Parathyroid adenoma (tissue), 2 donors: ENCODE measurements around the gene CAMK2B.

Source experiments
- H2AFZ ChIP-seq: fragments of 300-600 bp; sonication (generic); one replicate; pipeline ENCODE4 v1.7.0; 2017; ENCODE audit warnings: antibody characterized with exemption, mild to moderate bottlenecking
- H3K27ac ChIP-seq: fragments of 300-600 bp; sonication (generic); one replicate; pipeline ENCODE4 v1.7.0; 2017
- H3K27me3 ChIP-seq: fragments of 300-600 bp; sonication (generic); one replicate; pipeline ENCODE4 v1.7.0; 2017; ENCODE audit warnings: low read length; ENCODE audit not compliant: control insufficient read depth, insufficient read depth
- H3K36me3 ChIP-seq: fragments of 300-600 bp; sonication (generic); one replicate; pipeline ENCODE4 v1.7.0; 2017; ENCODE audit warnings: low read length; ENCODE audit not compliant: control insufficient read depth, insufficient read depth
- H3K4me1 ChIP-seq: fragments of 300-600 bp; sonication (generic); one replicate; pipeline ENCODE4 v1.7.0; 2017; ENCODE audit warnings: control low read depth
- H3K4me2 ChIP-seq: fragments of 300-600 bp; sonication (generic); one replicate; pipeline ENCODE4 v1.7.0; 2017; ENCODE audit warnings: low read length
- H3K4me3 ChIP-seq: fragments of 300-600 bp; sonication (generic); one replicate; pipeline ENCODE4 v1.7.0; 2017; ENCODE audit warnings: low read depth, low read length
- H3K79me2 ChIP-seq: fragments of 300-600 bp; sonication (generic); one replicate; pipeline ENCODE4 v1.7.0; 2017; ENCODE audit warnings: control low read depth
- H3K9ac ChIP-seq: fragments of 300-600 bp; sonication (generic); one replicate; pipeline ENCODE4 v1.7.0; 2017; ENCODE audit warnings: mild to moderate bottlenecking
- H3K9me3 ChIP-seq: fragments of 300-600 bp; sonication (generic); one replicate; pipeline ENCODE4 v1.7.0; 2017; ENCODE audit warnings: low read length; ENCODE audit not compliant: control insufficient read depth
- TF ChIP-seq, protein P1 (sequence below): fragments of 300-600 bp; sonication (generic); IDR thresholded peaks from one replicate; pipeline ENCODE4 v1.7.0; 2017; ENCODE audit warnings: antibody characterized with exemption, mild to moderate bottlenecking
- donor health status: primary hyperparathyroidism.

Gene CAMK2B

DNA sequence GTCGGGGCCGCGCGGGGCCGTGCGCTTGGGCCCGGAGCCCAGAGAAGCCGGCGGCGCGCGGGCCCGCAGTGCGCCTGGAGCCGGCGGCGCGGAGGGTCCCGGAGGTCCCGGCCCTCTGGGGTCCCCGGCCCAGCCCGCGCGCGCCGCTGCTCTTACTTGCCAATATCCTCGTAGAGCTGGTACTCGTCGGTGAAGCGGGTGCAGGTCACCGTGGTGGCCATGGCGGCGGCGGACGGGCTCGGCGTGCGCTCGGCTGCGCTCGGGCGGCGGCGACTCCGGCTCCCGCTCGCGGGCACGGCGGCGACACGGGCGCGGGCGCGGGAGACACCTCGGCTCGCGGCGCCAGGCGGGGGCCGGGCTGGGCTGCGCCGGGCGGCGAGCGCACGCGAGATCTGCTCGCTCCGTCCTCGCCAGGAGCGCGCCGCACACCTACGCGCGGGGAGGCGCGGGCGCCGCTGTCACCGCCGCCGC lies at the start of gene CAMK2B:
Gene CAMK2B (minus strand): TSS at position 394 of the 471 bp plus-strand sequence. CDS start 173 bp downstream, at position 221.
- Histone ChIP-seq H3K4me1 (peaks cover 25% of the 10 kb centered on the region), H3K27me3 (no peaks in the 10 kb centered on the region), H3K9ac (no peak within 1 kb of the TSS), H3K4me2 (peak within 1 kb of the TSS; percentile 69), H3K36me3 (no peaks in the 10 kb centered on the region), H3K4me3 (peak within 1 kb of the TSS; percentile 35), H3K27ac (no peak within 1 kb of the TSS), H3K9me3 (no peaks in the 10 kb centered on the region), H3K79me2 (no peaks in the 10 kb centered on the region), H2AFZ (peak within 1 kb of the TSS; percentile 74)
- TF ChIP-seq, protein P1, sequence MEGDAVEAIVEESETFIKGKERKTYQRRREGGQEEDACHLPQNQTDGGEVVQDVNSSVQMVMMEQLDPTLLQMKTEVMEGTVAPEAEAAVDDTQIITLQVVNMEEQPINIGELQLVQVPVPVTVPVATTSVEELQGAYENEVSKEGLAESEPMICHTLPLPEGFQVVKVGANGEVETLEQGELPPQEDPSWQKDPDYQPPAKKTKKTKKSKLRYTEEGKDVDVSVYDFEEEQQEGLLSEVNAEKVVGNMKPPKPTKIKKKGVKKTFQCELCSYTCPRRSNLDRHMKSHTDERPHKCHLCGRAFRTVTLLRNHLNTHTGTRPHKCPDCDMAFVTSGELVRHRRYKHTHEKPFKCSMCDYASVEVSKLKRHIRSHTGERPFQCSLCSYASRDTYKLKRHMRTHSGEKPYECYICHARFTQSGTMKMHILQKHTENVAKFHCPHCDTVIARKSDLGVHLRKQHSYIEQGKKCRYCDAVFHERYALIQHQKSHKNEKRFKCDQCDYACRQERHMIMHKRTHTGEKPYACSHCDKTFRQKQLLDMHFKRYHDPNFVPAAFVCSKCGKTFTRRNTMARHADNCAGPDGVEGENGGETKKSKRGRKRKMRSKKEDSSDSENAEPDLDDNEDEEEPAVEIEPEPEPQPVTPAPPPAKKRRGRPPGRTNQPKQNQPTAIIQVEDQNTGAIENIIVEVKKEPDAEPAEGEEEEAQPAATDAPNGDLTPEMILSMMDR: no peak

- H2AFZ ChIP-seq: no peak overlapping the region
- no peaks in the 10 kb centered on the region for H3K36me3 ChIP-seq
- TF ChIP-seq, protein P1: no peak
- no peak overlapping the region for H3K9ac ChIP-seq
- H3K4me2 ChIP-seq: no peak overlapping the region
- no peaks in the 10 kb centered on the region for H3K27me3 ChIP-seq
- H3K27ac ChIP-seq: no peak overlapping the region
- H3K4me3 ChIP-seq: no peak overlapping the region
- no peaks in the 10 kb centered on the region for H3K9me3 ChIP-seq
- H3K4me1 ChIP-seq: no peaks in the 10 kb centered on the region
- no peaks in the 10 kb centered on the region for H3K79me2 ChIP-seq
Observed at GRCh38 chr7:44374007-44374763, 48.8 kb upstream of the CAMK2B start.

GRCh38 chr7:44373418-44373740 lies 48.0 kb upstream of the CAMK2B start:
- H3K36me3 ChIP-seq: no peaks in the 10 kb centered on the region
- H3K4me1 ChIP-seq: no peaks in the 10 kb centered on the region
- H3K9me3 ChIP-seq: no peaks in the 10 kb centered on the region
- H2AFZ ChIP-seq: no peak overlapping the region
- H3K27ac ChIP-seq: no peak overlapping the region
- TF ChIP-seq, protein P1: no peak
- no peak overlapping the region for H3K4me2 ChIP-seq
- no peaks in the 10 kb centered on the region for H3K79me2 ChIP-seq
- no peak overlapping the region for H3K9ac ChIP-seq
- H3K4me3 ChIP-seq: no peak overlapping the region
- no peaks in the 10 kb centered on the region for H3K27me3 ChIP-seq

- Histone ChIP-seq H3K27ac (no peak overlapping the region), H3K36me3 (no peaks in the 10 kb centered on the region), H2AFZ (no peak overlapping the region), H3K4me3 (no peak overlapping the region), H3K4me2 (no peak overlapping the region), H3K27me3 (no peaks in the 10 kb centered on the region), H3K9me3 (no peaks in the 10 kb centered on the region), H3K4me1 (no peaks in the 10 kb centered on the region), H3K79me2 (no peaks in the 10 kb centered on the region), H3K9ac (no peak overlapping the region)
- TF ChIP-seq, protein P1: no peak
Observed at GRCh38 chr7:44372560-44373417, 47.4 kb upstream of the CAMK2B start.
